Vagina (tissue), 2 donors: ENCODE results near the gene NBL1. TPM values are rescaled to one million over a fixed set of nuclear protein-coding genes. Genes with fewer than 3 reads are reported as not detected.

Experiments
- DNase-seq, 2 donors: peaks; one replicate each; pipeline ENCODE4 v3.0.0-alpha.2; 2017; ENCODE audit errors: extremely low spot score in 2 of 2
- H3K27ac ChIP-seq: fragments of 200-600 bp; sonication (generic); one replicate; pipeline ENCODE4 v1.5.1; 2019
- H3K27me3 ChIP-seq: fragments of 200-600 bp; sonication (generic); one replicate; pipeline ENCODE4 v1.5.1; 2019
- H3K36me3 ChIP-seq, 2 donors: fragments of 200-600 bp; sonication (generic); one replicate each; pipeline ENCODE4 v1.5.1; 2017 to 2019
- H3K4me1 ChIP-seq: fragments of 200-600 bp; sonication (generic); one replicate; pipeline ENCODE4 v1.5.1; 2019
- H3K4me3 ChIP-seq, 2 donors: fragments of 200-600 bp; sonication (generic); 1 replicate in 1 of 2; 2 replicates in 1 of 2; pipeline ENCODE4 v1.5.1; 2016 to 2019
- H3K9me3 ChIP-seq: fragments of 200-600 bp; sonication (generic); one replicate; pipeline ENCODE4 v1.5.1; 2019
- POLR2A ChIP-seq, 2 donors: fragments of 450-650 bp; IDR thresholded peaks; one replicate each; pipeline ENCODE4 v1.6.1; 2017; ENCODE audit warnings: antibody characterized with exemption in 2 of 2, mild to moderate bottlenecking in 2 of 2, moderate library complexity in 2 of 2
- POLR2AphosphoS5 ChIP-seq, 2 donors: sonication (generic); formaldehyde crosslinking; IDR thresholded peaks; one replicate each; pipeline ENCODE4 v1.9.0; 2017; ENCODE audit warnings: antibody characterized with exemption in 2 of 2, mild to moderate bottlenecking in 2 of 2, low read depth in 1 of 2; ENCODE audit not compliant: insufficient read depth in 1 of 2
- intact Hi-C: fragments of 100-400 bp; cut with DNase I; formaldehyde crosslinking; loops from one replicate; pipeline ENCODE4 v1.15.1; 2023
- total RNA-seq: library from RNA; depleted of rRNA; stranded (reverse); fragments of >200 nt; gene quantifications from one replicate; pipeline ENCODE4 v1.2.3, GENCODE V29; 2016
- TF ChIP-seq, protein P1 (sequence below), 3 experiments: fragments of 450-650 bp in 2 of 3; fragments of 200-600 bp in 1 of 3; sonication (generic) in 1 of 3; IDR thresholded peaks; one replicate each; pipeline ENCODE4 v1.5.1; 2017 to 2019; ENCODE audit warnings: antibody characterized with exemption in 3 of 3, mild to moderate bottlenecking in 2 of 3, moderate library complexity in 2 of 3

Gene NBL1, protein sequence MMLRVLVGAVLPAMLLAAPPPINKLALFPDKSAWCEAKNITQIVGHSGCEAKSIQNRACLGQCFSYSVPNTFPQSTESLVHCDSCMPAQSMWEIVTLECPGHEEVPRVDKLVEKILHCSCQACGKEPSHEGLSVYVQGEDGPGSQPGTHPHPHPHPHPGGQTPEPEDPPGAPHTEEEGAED
- 148 TPM for total RNA-seq

DNA sequence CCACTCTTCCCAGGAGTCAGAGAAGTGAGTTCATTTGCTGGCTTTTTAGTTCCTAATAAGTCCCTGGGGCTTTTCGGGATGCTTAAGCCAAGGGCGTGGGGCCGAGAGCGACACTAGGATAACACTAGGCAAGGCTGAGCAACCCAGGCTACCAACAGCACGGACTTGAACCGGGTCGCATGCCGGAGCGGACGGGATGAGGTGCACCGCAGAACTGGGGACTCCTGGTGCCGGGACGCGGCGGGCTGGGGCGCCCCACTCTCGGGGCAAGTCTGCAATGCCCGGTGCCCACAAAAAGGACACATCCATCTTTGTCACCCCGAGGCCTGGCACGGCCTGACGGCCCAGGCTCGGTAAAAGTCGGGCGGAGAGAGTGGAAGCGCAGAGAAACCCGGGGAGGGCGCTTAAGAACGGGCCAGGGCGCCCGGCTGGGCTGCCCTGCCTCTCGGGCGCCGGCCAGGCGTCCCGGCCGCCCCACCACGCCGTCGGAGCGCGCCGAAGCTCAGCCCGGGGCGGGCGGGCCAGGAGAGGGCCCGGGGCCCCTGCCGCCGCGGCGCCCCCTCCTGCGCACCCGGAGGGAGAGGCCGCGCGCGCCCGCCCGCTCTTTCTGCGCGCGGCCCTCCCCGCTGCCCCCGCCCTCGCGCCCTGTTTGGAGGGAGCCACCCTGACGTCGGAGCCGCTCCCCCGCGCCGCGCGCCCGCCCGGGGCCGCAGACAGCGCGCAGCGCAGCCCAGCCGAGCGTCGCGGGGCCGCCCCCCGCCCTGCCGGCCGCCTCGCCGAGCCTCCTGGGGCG lies at the start of gene NBL1:
Gene NBL1, plus strand, starts transcription at position 710 of the 793 bp plus-strand sequence. CDS start 10,720 bp downstream, outside the sequence.
- peak within 1 kb of the TSS; percentile 82 to 94 for H3K4me3 ChIP-seq
- intact Hi-C loops, result loop anchor here (2.0 to 5.0 kb wide), 2 partner anchors 46 to 157 kb away; a partner anchor contains a TSS
- no peaks in the 10 kb centered on the region for H3K27me3 ChIP-seq
- H3K36me3 ChIP-seq, result no peaks in the 10 kb centered on the region
- no peaks in the 10 kb centered on the region for H3K9me3 ChIP-seq
- peak within 1 kb of the TSS; percentile 98 for H3K27ac ChIP-seq
- H3K4me1 ChIP-seq, result peaks cover 63% of the 10 kb centered on the region
- no peak for DNase-seq
- TF ChIP-seq, protein P1, sequence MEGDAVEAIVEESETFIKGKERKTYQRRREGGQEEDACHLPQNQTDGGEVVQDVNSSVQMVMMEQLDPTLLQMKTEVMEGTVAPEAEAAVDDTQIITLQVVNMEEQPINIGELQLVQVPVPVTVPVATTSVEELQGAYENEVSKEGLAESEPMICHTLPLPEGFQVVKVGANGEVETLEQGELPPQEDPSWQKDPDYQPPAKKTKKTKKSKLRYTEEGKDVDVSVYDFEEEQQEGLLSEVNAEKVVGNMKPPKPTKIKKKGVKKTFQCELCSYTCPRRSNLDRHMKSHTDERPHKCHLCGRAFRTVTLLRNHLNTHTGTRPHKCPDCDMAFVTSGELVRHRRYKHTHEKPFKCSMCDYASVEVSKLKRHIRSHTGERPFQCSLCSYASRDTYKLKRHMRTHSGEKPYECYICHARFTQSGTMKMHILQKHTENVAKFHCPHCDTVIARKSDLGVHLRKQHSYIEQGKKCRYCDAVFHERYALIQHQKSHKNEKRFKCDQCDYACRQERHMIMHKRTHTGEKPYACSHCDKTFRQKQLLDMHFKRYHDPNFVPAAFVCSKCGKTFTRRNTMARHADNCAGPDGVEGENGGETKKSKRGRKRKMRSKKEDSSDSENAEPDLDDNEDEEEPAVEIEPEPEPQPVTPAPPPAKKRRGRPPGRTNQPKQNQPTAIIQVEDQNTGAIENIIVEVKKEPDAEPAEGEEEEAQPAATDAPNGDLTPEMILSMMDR (IDR thresholded peaks at IDR 0.05), result no peak
- TF ChIP-seq POLR2AphosphoS5 (IDR thresholded peaks at IDR 0.05; ENCODE audit: insufficient read depth in 1 of 2, low read depth in 1 of 2) (peak in 1 of 2 donors; percentile 64), POLR2A (IDR thresholded peaks at IDR 0.05) (peak in 1 of 2 donors; percentile 45)

DNA sequence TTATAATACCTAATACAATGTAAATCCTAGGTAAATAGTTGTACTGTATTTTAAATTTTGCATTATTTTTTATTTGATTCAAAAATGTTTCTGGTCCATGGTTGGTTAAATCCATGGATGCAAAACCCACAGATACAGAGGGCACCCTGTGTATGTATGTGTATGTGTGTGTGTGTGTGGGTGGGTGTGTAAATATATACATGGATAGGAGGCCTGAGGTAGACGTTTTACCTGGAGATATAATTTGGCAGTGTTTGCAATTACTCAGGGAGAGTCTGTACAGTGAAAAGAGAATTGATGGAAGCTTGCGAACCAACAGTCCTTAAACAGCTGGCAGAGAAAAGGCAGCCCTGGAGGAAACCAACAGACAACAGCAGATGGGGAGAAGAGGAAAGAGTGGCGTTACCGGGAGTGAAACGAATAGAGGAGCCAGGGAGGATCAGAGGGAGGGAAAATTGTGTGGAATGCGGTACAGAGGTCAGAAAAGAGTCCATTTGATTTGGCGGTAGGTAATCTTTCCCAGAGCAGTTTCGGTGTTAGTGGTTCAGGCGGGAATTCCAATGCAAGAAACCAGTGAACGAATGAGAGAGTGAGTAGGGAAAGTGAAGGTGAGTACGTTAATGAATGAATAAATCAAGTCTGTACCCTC lies 47.9 kb upstream of the NBL1 start:
- Histone ChIP-seq H3K27ac (peak overlapping the region; percentile 96), H3K4me3 (peak overlapping the region; percentile 95 to 99), H3K4me1 (peaks cover 43% of the 10 kb centered on the region), H3K27me3 (no peaks in the 10 kb centered on the region), H3K9me3 (no peaks in the 10 kb centered on the region), H3K36me3 (no peaks in the 10 kb centered on the region)
- intact Hi-C loops, result loop anchor here (5.0 kb wide), 2 partner anchors 34 to 46 kb away; partner anchors contain the start of gene NBL1
- no peak for DNase-seq
- TF ChIP-seq, protein P1 (IDR thresholded peaks at IDR 0.05), result no peak
- TF ChIP-seq POLR2AphosphoS5 (IDR thresholded peaks at IDR 0.05; ENCODE audit: insufficient read depth in 1 of 2, low read depth in 1 of 2) (no peak), POLR2A (IDR thresholded peaks at IDR 0.05) (no peak)

DNA sequence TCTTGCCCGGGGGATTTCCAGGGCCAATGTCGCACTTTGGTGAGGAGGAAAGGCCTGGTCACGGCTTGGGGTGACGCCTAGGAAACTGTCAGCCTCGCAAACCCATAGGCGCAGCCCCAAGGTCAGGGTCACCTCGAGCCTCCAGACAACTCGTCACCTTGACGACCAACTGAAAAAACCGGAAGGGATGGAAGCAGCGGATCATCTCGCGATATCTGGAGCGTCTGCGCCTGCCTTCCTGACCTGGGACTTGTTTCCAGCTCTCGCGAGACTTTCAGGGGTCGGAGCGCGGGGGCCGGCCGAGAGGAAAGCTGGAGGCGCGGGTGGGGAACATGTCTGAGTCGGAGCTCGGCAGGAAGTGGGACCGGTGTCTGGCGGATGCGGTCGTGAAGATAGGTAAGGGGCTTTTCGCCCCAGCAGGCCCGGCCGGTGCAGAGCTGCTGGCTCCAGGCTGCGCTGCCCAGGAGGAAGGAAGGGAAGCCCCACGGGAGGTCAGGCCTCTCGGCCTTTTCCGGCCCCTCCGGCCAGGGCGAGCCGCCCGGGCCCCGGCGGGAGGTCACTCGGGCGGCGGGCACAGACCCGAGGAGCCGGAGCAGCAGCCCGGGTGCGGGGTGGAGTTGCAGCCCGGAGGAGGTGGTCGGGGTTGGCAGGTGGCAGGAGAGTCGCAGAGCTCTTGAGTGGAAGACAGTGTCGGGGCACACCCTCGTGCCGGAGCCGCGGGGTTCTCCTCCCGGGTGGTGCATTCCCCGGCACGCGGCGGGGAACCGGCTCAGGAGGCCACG lies 47.2 kb upstream of the NBL1 start:
- Histone ChIP-seq H3K36me3 (no peaks in the 10 kb centered on the region), H3K27ac (peak overlapping the region; percentile 96), H3K4me1 (peaks cover 50% of the 10 kb centered on the region), H3K4me3 (peak overlapping the region; percentile 95 to 99), H3K27me3 (no peaks in the 10 kb centered on the region), H3K9me3 (no peaks in the 10 kb centered on the region)
- TF ChIP-seq POLR2AphosphoS5 (IDR thresholded peaks at IDR 0.05; ENCODE audit: insufficient read depth in 1 of 2, low read depth in 1 of 2), result peak; percentile 88 to 93
- peak in 1 of 2 donors; percentile 71 for TF ChIP-seq POLR2A (IDR thresholded peaks at IDR 0.05)
- TF ChIP-seq, protein P1 (IDR thresholded peaks at IDR 0.05), result no peak
- intact Hi-C loops, result loop anchor here (5.0 kb wide), 2 partner anchors 35 to 45 kb away; partner anchors contain the start of gene NBL1
- peak; percentile 97 to 98 for DNase-seq

DNA sequence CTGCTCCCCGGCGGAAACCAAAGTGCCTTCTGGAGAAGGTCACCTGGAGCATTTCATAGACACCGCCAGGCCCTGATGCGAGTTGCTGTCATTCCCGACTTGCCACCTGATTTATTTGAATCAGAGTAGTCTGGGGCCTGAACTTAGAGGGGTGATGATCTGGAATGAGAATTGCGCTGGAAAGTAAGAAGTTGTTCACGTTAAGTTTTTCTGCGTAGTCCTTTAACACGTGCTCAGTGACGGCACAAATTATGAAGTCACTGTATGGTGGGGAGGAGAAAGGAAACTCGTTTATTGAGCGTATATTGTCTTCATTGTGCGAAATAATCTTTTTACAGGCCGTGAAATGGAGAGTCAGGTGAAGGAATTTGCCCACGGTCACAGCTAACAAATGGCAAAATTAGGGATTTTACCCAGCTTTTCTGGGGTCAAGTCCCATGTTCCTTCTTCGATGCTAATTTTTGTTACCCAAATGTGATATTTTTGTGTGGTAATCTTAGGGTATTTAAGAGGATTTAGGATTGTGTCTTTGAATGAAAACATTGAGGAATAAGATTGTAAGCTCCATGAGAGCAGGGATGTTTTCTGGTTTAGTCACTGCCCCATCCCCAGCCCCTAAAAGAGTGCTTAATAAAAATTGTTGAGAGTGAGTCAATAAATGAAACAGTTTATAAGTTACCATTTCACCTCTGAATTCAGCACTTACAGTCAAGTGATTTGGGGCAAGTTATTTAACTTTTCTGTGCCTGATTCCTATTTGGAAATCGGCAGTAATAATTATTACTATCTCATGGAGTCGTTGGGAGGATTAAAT lies 46.4 kb upstream of the NBL1 start:
- no peak for TF ChIP-seq POLR2AphosphoS5 (IDR thresholded peaks at IDR 0.05; ENCODE audit: insufficient read depth in 1 of 2, low read depth in 1 of 2)
- TF ChIP-seq, protein P1 (IDR thresholded peaks at IDR 0.05), result no peak
- TF ChIP-seq POLR2A (IDR thresholded peaks at IDR 0.05), result no peak
- DNase-seq, result no peak
- intact Hi-C loops, result loop anchor here (5.0 kb wide), 2 partner anchors 35 to 45 kb away; partner anchors contain the start of gene NBL1
- H3K9me3 ChIP-seq, result no peaks in the 10 kb centered on the region
- peaks cover 52% of the 10 kb centered on the region for H3K4me1 ChIP-seq
- peak overlapping the region; percentile 96 for H3K27ac ChIP-seq
- no peaks in the 10 kb centered on the region for H3K27me3 ChIP-seq
- H3K36me3 ChIP-seq, result no peaks in the 10 kb centered on the region
- H3K4me3 ChIP-seq, result peak overlapping the region; percentile 95 to 99
